Measurements from ENCODE around the gene CNP. TPM values are rescaled to one million over a fixed set of nuclear protein-coding genes. Genes with fewer than 3 reads are reported as not detected.

Gene CNP
- total RNA-seq, 1 donor from 2014 or later: 51.1 TPM

DNA sequence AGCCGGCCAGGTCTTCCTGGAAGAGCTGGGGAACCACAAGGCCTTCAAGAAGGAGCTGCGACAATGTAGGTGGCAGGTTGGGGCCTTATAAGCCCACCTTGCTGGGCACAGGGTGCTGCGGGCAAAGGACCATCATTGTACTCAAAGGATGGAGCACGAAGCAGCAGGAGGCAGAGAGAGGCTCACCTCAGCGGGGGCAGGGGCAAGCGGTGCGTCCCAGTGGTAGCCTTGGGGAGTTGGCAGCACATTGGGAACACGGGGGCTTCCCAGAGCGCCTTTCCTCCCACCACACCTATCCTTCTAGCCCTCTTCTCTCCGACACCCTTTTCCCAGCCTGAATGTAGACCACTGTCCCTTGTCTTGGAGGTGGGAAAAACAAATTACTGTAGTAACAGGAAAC, 2.1 kb downstream of the CNP start:
- H3K4me3 ChIP-seq: no peak overlapping the region
- H3K9me3 ChIP-seq: no peaks in the 10 kb centered on the region
- TF ChIP-seq, protein P1, sequence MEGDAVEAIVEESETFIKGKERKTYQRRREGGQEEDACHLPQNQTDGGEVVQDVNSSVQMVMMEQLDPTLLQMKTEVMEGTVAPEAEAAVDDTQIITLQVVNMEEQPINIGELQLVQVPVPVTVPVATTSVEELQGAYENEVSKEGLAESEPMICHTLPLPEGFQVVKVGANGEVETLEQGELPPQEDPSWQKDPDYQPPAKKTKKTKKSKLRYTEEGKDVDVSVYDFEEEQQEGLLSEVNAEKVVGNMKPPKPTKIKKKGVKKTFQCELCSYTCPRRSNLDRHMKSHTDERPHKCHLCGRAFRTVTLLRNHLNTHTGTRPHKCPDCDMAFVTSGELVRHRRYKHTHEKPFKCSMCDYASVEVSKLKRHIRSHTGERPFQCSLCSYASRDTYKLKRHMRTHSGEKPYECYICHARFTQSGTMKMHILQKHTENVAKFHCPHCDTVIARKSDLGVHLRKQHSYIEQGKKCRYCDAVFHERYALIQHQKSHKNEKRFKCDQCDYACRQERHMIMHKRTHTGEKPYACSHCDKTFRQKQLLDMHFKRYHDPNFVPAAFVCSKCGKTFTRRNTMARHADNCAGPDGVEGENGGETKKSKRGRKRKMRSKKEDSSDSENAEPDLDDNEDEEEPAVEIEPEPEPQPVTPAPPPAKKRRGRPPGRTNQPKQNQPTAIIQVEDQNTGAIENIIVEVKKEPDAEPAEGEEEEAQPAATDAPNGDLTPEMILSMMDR (IDR thresholded peaks at IDR 0.05): no peak
- H3K27ac ChIP-seq: no peak overlapping the region
- H3K4me1 ChIP-seq: peaks cover 16% of the 10 kb centered on the region
- H3K36me3 ChIP-seq: peaks cover 36% of the 10 kb centered on the region
- intact Hi-C loops (cut with DNase I): loop anchor here (10.0 kb wide), 1 partner anchor 146 kb away; the partner anchor contains the start of gene DHX58
- H3K27me3 ChIP-seq: no peaks in the 10 kb centered on the region
- DNase-seq (no peak), ATAC-seq (no peak)

DNA sequence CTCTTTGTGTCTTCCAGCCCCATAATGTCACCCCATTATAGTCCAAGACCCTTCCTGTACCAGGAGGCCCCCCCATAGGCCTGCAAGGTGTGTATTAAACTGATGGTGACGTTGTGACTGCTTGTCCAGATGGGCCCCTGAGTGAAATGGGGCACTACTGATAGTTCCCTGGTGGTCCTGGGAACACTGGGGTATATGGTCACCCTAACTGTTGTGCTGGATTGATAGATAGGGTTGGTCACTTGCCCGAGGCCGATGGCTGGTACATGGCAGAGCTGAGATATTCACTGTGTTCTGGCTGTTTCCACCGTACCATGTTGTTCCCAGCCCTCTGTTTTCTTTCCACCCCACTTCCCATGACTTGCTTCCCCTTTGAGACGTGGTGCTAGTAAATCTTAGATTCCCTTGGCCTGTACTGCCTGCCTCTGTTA, 4.3 kb downstream of the CNP start:
- DNase-seq (no peak), ATAC-seq (no peak)
- H3K4me3 ChIP-seq: no peak overlapping the region
- no peaks in the 10 kb centered on the region for H3K27me3 ChIP-seq
- H3K27ac ChIP-seq: no peak overlapping the region
- TF ChIP-seq, protein P1 (IDR thresholded peaks at IDR 0.05): no peak
- peaks cover 58% of the 10 kb centered on the region for H3K36me3 ChIP-seq
- no peaks in the 10 kb centered on the region for H3K9me3 ChIP-seq
- intact Hi-C loops (cut with DNase I): no loop called here
- H3K4me1 ChIP-seq: peaks cover 11% of the 10 kb centered on the region

- intact Hi-C loops (cut with DNase I): no loop called here
- Histone ChIP-seq H3K4me3 (no peak overlapping the region), H3K27me3 (no peaks in the 10 kb centered on the region), H3K27ac (no peak overlapping the region), H3K9me3 (no peaks in the 10 kb centered on the region), H3K4me1 (peaks cover 7% of the 10 kb centered on the region), H3K36me3 (peaks cover 68% of the 10 kb centered on the region)
- ATAC-seq: no peak
- TF ChIP-seq, protein P1 (IDR thresholded peaks at IDR 0.05): no peak
- no peak for DNase-seq
Observed at GRCh38 chr17:41971721-41972523, 5.3 kb downstream of the CNP start.

- TF ChIP-seq, protein P1 (IDR thresholded peaks at IDR 0.05): no peak
- ATAC-seq (peak; percentile 35), DNase-seq (no peak)
- Histone ChIP-seq H3K27ac (no peak overlapping the region), H3K4me3 (no peak overlapping the region), H3K27me3 (no peaks in the 10 kb centered on the region), H3K9me3 (no peaks in the 10 kb centered on the region), H3K36me3 (peaks cover 77% of the 10 kb centered on the region), H3K4me1 (peaks cover 3% of the 10 kb centered on the region)
- intact Hi-C loops (cut with DNase I): no loop called here
Observed at GRCh38 chr17:41972571-41973407, 6.2 kb downstream of the CNP start.

DNA sequence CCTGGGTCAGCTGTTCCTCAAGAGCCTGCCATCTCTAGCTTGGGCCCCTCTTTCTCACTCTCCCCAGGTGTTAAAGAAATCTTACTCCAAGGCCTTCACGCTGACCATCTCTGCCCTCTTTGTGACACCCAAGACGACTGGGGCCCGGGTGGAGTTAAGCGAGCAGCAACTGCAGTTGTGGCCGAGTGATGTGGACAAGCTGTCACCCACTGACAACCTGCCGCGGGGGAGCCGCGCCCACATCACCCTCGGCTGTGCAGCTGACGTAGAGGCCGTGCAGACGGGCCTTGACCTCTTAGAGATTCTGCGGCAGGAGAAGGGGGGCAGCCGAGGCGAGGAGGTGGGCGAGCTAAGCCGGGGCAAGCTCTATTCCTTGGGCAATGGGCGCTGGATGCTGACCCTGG, 6.8 kb downstream of the CNP start:
- Histone ChIP-seq H3K4me1 (no peaks in the 10 kb centered on the region), H3K36me3 (peaks cover 80% of the 10 kb centered on the region), H3K27ac (no peak overlapping the region), H3K4me3 (no peak overlapping the region), H3K27me3 (no peaks in the 10 kb centered on the region), H3K9me3 (no peaks in the 10 kb centered on the region)
- DNase-seq: no peak
- TF ChIP-seq, protein P1 (IDR thresholded peaks at IDR 0.05): no peak
- no peak for ATAC-seq
- intact Hi-C loops (cut with DNase I): no loop called here

All from upper lobe of right lung (tissue), 1 donor.